GM23338 (cell line): ENCODE measurements around the gene STXBP3. TPM values are rescaled to one million over a fixed set of nuclear protein-coding genes. Genes with fewer than 3 reads are reported as not detected.

Experiments
- ATAC-seq: fragments of 200-7000 bp; cut with Tn5 transposase; 3 replicates; pipeline ENCODE4 v1.9.1; 2020
- DNase-seq: peaks from one replicate; pipeline ENCODE4 v3.0.0-alpha.2; 2015; ENCODE audit warnings: low spot score
- H2AFZ ChIP-seq: fragments of 200-600 bp; sonication (generic); 2 replicates; pipeline ENCODE4 v1.8.0; 2016; ENCODE audit warnings: antibody characterized with exemption, mild to moderate bottlenecking, moderate library complexity
- H3F3A ChIP-seq: fragments of 200-600 bp; sonication (generic); replicated peaks from 2 replicates; pipeline ENCODE4 v1.8.0; 2017; ENCODE audit warnings: antibody characterized with exemption, mixed run types, low read depth
- H3K27ac ChIP-seq: fragments of 200-600 bp; sonication (generic); 2 replicates; pipeline ENCODE4 v1.6.1; 2016; ENCODE audit warnings: low read depth
- H3K27me3 ChIP-seq: fragments of 200-600 bp; sonication (generic); 2 replicates; pipeline ENCODE4 v1.8.0; 2016; ENCODE audit warnings: mild to moderate bottlenecking, mixed run types, moderate library complexity; ENCODE audit not compliant: insufficient read depth
- H3K36me3 ChIP-seq: fragments of 200-600 bp; sonication (generic); 2 replicates; pipeline ENCODE4 v1.8.0; 2016; ENCODE audit warnings: mild to moderate bottlenecking; ENCODE audit not compliant: insufficient read depth
- H3K4me1 ChIP-seq: fragments of 200-600 bp; sonication (generic); 2 replicates; pipeline ENCODE4 v1.8.0; 2016; ENCODE audit warnings: mild to moderate bottlenecking, moderate library complexity; ENCODE audit not compliant: insufficient read depth
- H3K4me2 ChIP-seq: fragments of 200-600 bp; sonication (generic); 2 replicates; pipeline ENCODE4 v1.7.1; 2017; ENCODE audit warnings: mixed run types
- H3K4me3 ChIP-seq: fragments of 200-600 bp; sonication (generic); 2 replicates; pipeline ENCODE4 v1.6.1; 2016; ENCODE audit warnings: mixed run types
- H3K79me2 ChIP-seq: fragments of 200-600 bp; sonication (generic); replicated peaks from 2 replicates; pipeline ENCODE4 v1.8.0; 2017; ENCODE audit warnings: mild to moderate bottlenecking; ENCODE audit not compliant: insufficient read depth
- H3K9me2 ChIP-seq: fragments of 200-600 bp; sonication (generic); 2 replicates; pipeline ENCODE4 v1.8.0; 2017; ENCODE audit not compliant: insufficient read depth
- H4K20me1 ChIP-seq: fragments of 200-600 bp; sonication (generic); replicated peaks from 2 replicates; pipeline ENCODE4 v1.8.0; 2017; ENCODE audit warnings: mild to moderate bottlenecking; ENCODE audit not compliant: insufficient read depth
- H3K27ac Mint-ChIP-seq: 2 replicates; pipeline ENCODE4 v1.8.0; 2020; ENCODE audit warnings: inconsistent platforms, mild to moderate bottlenecking, moderate library complexity, mixed read lengths
- H3K27me3 Mint-ChIP-seq: 3 replicates; pipeline ENCODE4 v1.8.0; 2022; ENCODE audit warnings: low read depth, mild to moderate bottlenecking, moderate library complexity, mixed read lengths, inconsistent platforms; ENCODE audit not compliant: insufficient read depth, poor library complexity
- H3K36me3 Mint-ChIP-seq: 3 replicates; pipeline ENCODE4 v1.8.0; 2021; ENCODE audit warnings: low read depth, mild to moderate bottlenecking, inconsistent platforms, moderate library complexity, mixed read lengths
- H3K4me1 Mint-ChIP-seq: 3 replicates; pipeline ENCODE4 v1.8.0; 2020; ENCODE audit warnings: mild to moderate bottlenecking, inconsistent platforms, mixed read lengths
- H3K4me3 Mint-ChIP-seq: 3 replicates; pipeline ENCODE4 v1.8.0; 2021; ENCODE audit warnings: moderate library complexity, mild to moderate bottlenecking, inconsistent platforms, mixed read lengths
- H3K9me3 Mint-ChIP-seq: 3 replicates; pipeline ENCODE4 v1.8.0; 2020; ENCODE audit warnings: moderate library complexity, mild to moderate bottlenecking, inconsistent platforms, mixed read lengths
- CREB1 ChIP-seq: fragments of 250-450 bp; sonication (Bioruptor Pico); IDR thresholded peaks from 2 replicates; pipeline ENCODE4 v1.5.0; 2020; ENCODE audit warnings: low read depth, mild to moderate bottlenecking, moderate library complexity
- CTCF ChIP-seq, 2 experiments: fragments of 200-600 bp in 1 of 2; sonication (generic) in 1 of 2; conservative IDR thresholded peaks; 2 replicates each; pipeline versions ENCODE4 v1.5.1 to v1.6.1; 2016 to 2017; ENCODE audit warnings: antibody characterized with exemption in 2 of 2, low read depth in 2 of 2, mild to moderate bottlenecking in 2 of 2, moderate library complexity in 1 of 2
- ETS1 ChIP-seq: IDR thresholded peaks from 2 replicates; pipeline ENCODE4 v1.6.1; 2016; ENCODE audit warnings: antibody characterized with exemption
- EZH2phosphoT487 ChIP-seq: fragments of 200-600 bp; sonication (generic); IDR thresholded peaks from one replicate; pipeline ENCODE4 v1.8.1; 2018; ENCODE audit warnings: antibody characterized with exemption; ENCODE audit not compliant: unreplicated experiment
- JUNB ChIP-seq: IDR thresholded peaks from one replicate; pipeline ENCODE4 v1.6.1; 2016; ENCODE audit warnings: antibody characterized with exemption; ENCODE audit not compliant: unreplicated experiment
- NANOG ChIP-seq: IDR thresholded peaks from 2 replicates; pipeline ENCODE4 v1.6.1; 2016; ENCODE audit warnings: antibody characterized with exemption, borderline replicate concordance
- POLR2AphosphoS5 ChIP-seq: IDR thresholded peaks from 2 replicates; pipeline ENCODE4 v1.6.1; 2016; ENCODE audit warnings: antibody characterized with exemption, low read depth
- REST ChIP-seq: IDR thresholded peaks from one replicate; pipeline ENCODE4 v1.6.1; 2018; ENCODE audit warnings: antibody characterized with exemption; ENCODE audit not compliant: unreplicated experiment
- ZNF331 ChIP-seq: fragments of 250-450 bp; sonication (Bioruptor Pico); IDR thresholded peaks from 2 replicates; pipeline ENCODE4 v1.5.0; 2020; ENCODE audit warnings: low read depth, mild to moderate bottlenecking, moderate library complexity
- ZNF462 ChIP-seq: fragments of 250-450 bp; sonication (Bioruptor Pico); IDR thresholded peaks from 2 replicates; pipeline ENCODE4 v1.5.0; 2020; ENCODE audit warnings: mild to moderate bottlenecking, moderate library complexity
- polyA plus RNA-seq: library from polyadenylated mRNA; unstranded; fragments of >200 nt; fragmentation: Nextera tagmentation; extraction: Ambion mirVana; gene quantifications from 2 replicates; pipeline ENCODE4 v1.2.1, GENCODE V29; 2016
- total RNA-seq: library from RNA; depleted of rRNA; stranded (reverse); fragments of >200 nt; shearing (Covaris generic); gene quantifications from 2 replicates; pipeline ENCODE4 v1.2.3, GENCODE V29; 2014

Gene STXBP3
- total and polyA plus RNA-seq, 2 experiments from 2014 or later = 28.5 to 37.4 TPM

- TF ChIP-seq REST = no peak
- no peak for TF ChIP-seq ZNF331 (CRISPR knock-in tag)
- no peak for TF ChIP-seq POLR2AphosphoS5
- no peak for TF ChIP-seq JUNB
- TF ChIP-seq CREB1 (CRISPR knock-in tag) = no peak
- TF ChIP-seq NANOG = no peak
- TF ChIP-seq CTCF (conservative IDR thresholded peaks at IDR 0.05; ENCODE audit: low read depth in 2 of 2) = no peak
- no peak for TF ChIP-seq EZH2phosphoT487
Measured at GRCh38 chr1:108791790-108792189, 45.3 kb downstream of the STXBP3 start (continued).

- Mint-ChIP-seq H3K4me3 (no peak overlapping the region), H3K4me1 (no peaks in the 10 kb centered on the region), H3K27ac (no peak overlapping the region), H3K36me3 (peaks cover 60% of the 10 kb centered on the region), H3K9me3 (peaks cover 18% of the 10 kb centered on the region), H3K27me3 (no peaks in the 10 kb centered on the region)
- H3K4me2 ChIP-seq = no peak overlapping the region
- H3K36me3 ChIP-seq = peaks cover 21% of the 10 kb centered on the region
- no peak overlapping the region for H2AFZ ChIP-seq
- ATAC-seq (no peak), DNase-seq (no peak)
- no peaks in the 10 kb centered on the region for H4K20me1 ChIP-seq
- H3K9me2 ChIP-seq = no peaks in the 10 kb centered on the region
- no peaks in the 10 kb centered on the region for H3K79me2 ChIP-seq
- no peaks in the 10 kb centered on the region for H3F3A ChIP-seq
- no peaks in the 10 kb centered on the region for H3K4me1 ChIP-seq
- H3K27ac ChIP-seq = no peak overlapping the region
- no peak overlapping the region for H3K4me3 ChIP-seq
- no peaks in the 10 kb centered on the region for H3K27me3 ChIP-seq
- no peak for TF ChIP-seq JUNB
- TF ChIP-seq CREB1 (CRISPR knock-in tag) = no peak
- TF ChIP-seq ETS1 = no peak
- TF ChIP-seq ZNF462 = no peak
- TF ChIP-seq ZNF331 (CRISPR knock-in tag) = no peak
- TF ChIP-seq NANOG = no peak
- TF ChIP-seq CTCF (conservative IDR thresholded peaks at IDR 0.05; ENCODE audit: low read depth in 2 of 2) = no peak
- TF ChIP-seq EZH2phosphoT487 = no peak
Measured at GRCh38 chr1:108792420-108792819, 45.9 kb downstream of the STXBP3 start.
